Measurements from ENCODE around the gene ADCY1.

ADCY1 gene

DNA sequence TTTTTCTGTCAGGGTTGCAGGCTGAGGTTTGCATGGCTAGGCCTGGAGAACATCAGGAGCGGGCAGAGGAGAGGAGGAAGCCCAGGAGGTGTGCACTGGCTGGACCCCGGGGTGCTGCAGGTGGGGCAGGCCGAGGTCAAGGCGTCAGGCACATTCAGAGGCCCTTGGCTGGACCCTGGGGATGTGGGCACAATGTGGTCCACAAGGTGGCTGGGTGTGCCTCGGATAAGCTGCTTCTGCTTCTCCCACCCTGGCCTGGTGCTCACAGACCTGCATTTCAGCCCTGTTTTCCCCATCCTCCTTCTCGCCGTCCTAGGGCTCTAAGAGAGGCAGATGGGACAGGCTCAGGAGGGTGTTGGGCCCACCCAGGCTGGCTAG lies 108.2 kb downstream of the ADCY1 start:
- H3K4me1 ChIP-seq (ENCODE audit: control insufficient read depth, insufficient read depth, low read length) = no peaks in the 10 kb centered on the region
- H3K9me3 ChIP-seq (ENCODE audit: control insufficient read depth, insufficient read depth, low read length) = no peaks in the 10 kb centered on the region
- no peak overlapping the region for H3K27ac ChIP-seq (ENCODE audit: low read depth, low read length)
- H3K9ac ChIP-seq (ENCODE audit: low read depth, low read length) = no peak overlapping the region
- no peak overlapping the region for H3K4me3 ChIP-seq (ENCODE audit: low read depth, low read length)
- H3K27me3 ChIP-seq (ENCODE audit: control insufficient read depth, insufficient read depth, low read length) = no peaks in the 10 kb centered on the region
- peaks cover 40% of the 10 kb centered on the region for H3K36me3 ChIP-seq (ENCODE audit: control insufficient read depth, insufficient read depth, low read length)

DNA sequence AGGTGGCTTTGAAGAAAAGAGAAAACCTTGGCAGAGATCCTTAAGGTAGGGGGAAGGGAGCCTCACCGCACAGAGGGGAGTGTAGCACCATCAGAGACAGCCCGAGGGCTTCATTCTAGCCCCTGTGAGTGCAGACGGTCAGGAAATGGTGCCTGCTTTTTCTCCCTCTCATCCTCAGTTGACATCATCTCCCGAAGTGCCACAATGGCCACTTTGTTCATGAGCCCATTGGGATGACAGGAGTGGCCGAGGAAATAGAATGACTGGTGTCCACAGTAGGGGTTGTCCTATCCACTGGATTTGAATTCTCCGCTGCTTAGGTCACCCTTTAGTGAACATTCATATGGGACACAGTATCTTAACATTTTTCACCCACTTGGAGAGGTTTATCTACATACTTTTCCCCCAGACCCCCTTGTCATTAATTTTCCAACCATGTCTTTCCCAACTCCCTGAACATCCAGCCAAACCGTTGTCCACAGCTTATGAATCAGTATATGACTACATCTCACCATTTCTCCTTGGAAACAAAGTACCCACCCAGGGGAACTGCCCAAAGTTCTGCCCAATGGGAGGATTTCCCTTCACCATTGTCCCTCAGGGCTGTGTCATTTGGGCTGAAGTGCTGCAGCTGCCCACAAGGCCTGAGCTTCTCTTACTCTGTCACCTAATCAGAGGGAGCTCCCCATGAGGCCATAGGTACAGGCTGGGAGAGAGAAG lies 108.8 kb downstream of the ADCY1 start:
- H3K9ac ChIP-seq (ENCODE audit: low read depth, low read length) = no peak overlapping the region
- H3K4me3 ChIP-seq (ENCODE audit: low read depth, low read length) = no peak overlapping the region
- H3K4me1 ChIP-seq (ENCODE audit: control insufficient read depth, insufficient read depth, low read length) = no peaks in the 10 kb centered on the region
- no peaks in the 10 kb centered on the region for H3K27me3 ChIP-seq (ENCODE audit: control insufficient read depth, insufficient read depth, low read length)
- H3K36me3 ChIP-seq (ENCODE audit: control insufficient read depth, insufficient read depth, low read length) = peaks cover 41% of the 10 kb centered on the region
- H3K9me3 ChIP-seq (ENCODE audit: control insufficient read depth, insufficient read depth, low read length) = no peaks in the 10 kb centered on the region
- no peak overlapping the region for H3K27ac ChIP-seq (ENCODE audit: low read depth, low read length)

DNA sequence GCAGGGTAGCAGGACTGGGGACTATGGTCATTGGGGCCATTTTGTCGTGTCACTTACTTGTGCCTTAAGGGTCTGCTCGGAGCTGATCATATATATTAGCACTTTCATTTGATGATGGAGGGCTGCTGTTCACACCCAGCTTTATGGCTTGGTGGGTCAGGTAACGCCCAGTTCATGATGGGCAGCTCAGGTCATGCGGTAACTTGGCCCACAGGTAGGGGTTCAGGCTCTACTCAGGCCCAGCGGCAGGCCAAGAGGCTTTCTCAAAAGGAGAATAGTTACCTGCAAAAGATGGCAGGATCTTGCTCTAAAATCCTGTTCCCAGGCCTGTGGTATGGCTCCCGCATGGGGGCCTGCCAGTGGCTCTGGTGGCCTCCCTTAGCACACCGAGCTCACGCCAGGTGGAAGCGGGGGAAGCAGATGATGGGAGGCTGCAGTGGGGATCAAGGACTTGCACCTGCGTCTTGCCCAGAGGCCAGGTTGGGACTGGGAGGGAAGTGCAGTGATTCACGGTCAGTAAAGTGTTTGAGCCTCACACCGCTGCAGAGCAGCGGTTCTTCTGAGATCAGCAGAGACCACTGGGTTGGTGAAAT lies 109.5 kb downstream of the ADCY1 start:
- Histone ChIP-seq H3K27ac (ENCODE audit: low read depth, low read length) (no peak overlapping the region), H3K9ac (ENCODE audit: low read depth, low read length) (no peak overlapping the region), H3K4me1 (ENCODE audit: control insufficient read depth, insufficient read depth, low read length) (no peaks in the 10 kb centered on the region), H3K9me3 (ENCODE audit: control insufficient read depth, insufficient read depth, low read length) (no peaks in the 10 kb centered on the region), H3K27me3 (ENCODE audit: control insufficient read depth, insufficient read depth, low read length) (no peaks in the 10 kb centered on the region), H3K4me3 (ENCODE audit: low read depth, low read length) (no peak overlapping the region), H3K36me3 (ENCODE audit: control insufficient read depth, insufficient read depth, low read length) (peaks cover 43% of the 10 kb centered on the region)

DNA sequence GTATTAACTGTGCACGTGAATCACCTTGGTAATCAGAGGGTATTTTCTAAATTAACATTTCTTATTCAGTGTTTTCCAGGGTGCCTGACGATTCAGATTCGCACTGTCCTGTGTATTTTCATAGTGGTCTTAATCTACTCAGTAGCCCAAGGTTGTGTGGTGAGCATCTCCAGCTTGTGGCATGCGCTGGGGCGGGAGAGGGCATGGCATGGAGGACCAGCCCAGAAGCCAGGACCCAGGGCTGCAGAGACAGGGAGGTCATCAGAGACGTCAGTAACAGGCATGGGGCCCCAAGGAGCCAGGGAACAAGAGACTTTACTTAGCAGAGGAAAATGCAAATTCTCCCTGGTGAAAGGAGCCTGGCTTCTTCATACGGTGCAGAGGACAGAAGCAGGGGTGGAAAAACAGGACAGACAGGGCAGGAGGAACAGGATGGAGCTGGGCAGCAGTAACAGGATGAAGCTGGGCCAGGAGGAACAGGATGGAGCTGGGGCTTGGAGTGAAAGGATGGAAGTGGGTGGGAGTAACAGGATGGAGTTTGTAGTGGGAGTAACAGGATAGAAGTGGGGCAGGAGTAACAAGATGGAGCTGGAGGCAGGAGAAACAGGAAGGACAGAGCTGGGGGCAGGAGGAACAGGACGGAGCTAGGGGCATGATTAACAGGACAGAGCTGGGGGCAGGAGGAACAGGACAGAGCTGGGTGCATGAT lies 110.9 kb downstream of the ADCY1 start:
- H3K27ac ChIP-seq (ENCODE audit: low read depth, low read length) = no peak overlapping the region
- peaks cover 38% of the 10 kb centered on the region for H3K36me3 ChIP-seq (ENCODE audit: control insufficient read depth, insufficient read depth, low read length)
- no peaks in the 10 kb centered on the region for H3K4me1 ChIP-seq (ENCODE audit: control insufficient read depth, insufficient read depth, low read length)
- no peaks in the 10 kb centered on the region for H3K9me3 ChIP-seq (ENCODE audit: control insufficient read depth, insufficient read depth, low read length)
- H3K27me3 ChIP-seq (ENCODE audit: control insufficient read depth, insufficient read depth, low read length) = no peaks in the 10 kb centered on the region
- no peak overlapping the region for H3K9ac ChIP-seq (ENCODE audit: low read depth, low read length)
- no peak overlapping the region for H3K4me3 ChIP-seq (ENCODE audit: low read depth, low read length)

DNA sequence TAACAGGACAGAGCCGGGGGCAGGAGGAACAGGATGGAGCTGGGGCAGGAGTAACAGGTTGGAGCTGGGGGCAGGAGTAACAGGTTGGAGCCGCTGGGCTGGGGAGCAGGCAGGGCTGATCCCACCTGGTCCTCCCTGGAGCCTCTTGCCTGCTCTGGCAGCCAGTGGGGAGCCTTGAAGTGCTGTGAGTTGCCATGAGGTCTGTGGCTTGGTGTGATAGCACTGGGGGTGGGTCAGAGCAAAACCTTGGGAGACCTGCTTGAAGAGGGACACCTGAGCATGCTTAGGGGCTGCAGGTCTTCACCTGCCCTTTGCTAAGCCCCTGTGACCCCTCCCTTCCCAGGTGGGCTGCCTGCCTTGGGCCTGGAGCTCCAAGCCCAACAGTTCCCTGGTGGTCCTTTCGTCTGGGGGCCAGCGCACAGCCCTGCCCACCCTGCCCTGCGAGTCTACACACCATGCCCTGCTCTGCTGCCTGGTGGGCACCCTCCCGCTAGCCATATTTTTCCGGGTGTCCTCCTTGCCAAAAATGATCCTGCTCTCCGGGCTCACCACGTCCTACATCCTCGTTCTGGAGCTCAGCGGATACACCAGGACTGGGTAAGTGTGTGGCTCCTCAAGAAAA lies 111.6 kb downstream of the ADCY1 start:
- H3K27ac ChIP-seq (ENCODE audit: low read depth, low read length) = no peak overlapping the region
- no peaks in the 10 kb centered on the region for H3K27me3 ChIP-seq (ENCODE audit: control insufficient read depth, insufficient read depth, low read length)
- H3K4me1 ChIP-seq (ENCODE audit: control insufficient read depth, insufficient read depth, low read length) = no peaks in the 10 kb centered on the region
- no peaks in the 10 kb centered on the region for H3K9me3 ChIP-seq (ENCODE audit: control insufficient read depth, insufficient read depth, low read length)
- H3K4me3 ChIP-seq (ENCODE audit: low read depth, low read length) = no peak overlapping the region
- H3K36me3 ChIP-seq (ENCODE audit: control insufficient read depth, insufficient read depth, low read length) = peaks cover 37% of the 10 kb centered on the region
- H3K9ac ChIP-seq (ENCODE audit: low read depth, low read length) = no peak overlapping the region

DNA sequence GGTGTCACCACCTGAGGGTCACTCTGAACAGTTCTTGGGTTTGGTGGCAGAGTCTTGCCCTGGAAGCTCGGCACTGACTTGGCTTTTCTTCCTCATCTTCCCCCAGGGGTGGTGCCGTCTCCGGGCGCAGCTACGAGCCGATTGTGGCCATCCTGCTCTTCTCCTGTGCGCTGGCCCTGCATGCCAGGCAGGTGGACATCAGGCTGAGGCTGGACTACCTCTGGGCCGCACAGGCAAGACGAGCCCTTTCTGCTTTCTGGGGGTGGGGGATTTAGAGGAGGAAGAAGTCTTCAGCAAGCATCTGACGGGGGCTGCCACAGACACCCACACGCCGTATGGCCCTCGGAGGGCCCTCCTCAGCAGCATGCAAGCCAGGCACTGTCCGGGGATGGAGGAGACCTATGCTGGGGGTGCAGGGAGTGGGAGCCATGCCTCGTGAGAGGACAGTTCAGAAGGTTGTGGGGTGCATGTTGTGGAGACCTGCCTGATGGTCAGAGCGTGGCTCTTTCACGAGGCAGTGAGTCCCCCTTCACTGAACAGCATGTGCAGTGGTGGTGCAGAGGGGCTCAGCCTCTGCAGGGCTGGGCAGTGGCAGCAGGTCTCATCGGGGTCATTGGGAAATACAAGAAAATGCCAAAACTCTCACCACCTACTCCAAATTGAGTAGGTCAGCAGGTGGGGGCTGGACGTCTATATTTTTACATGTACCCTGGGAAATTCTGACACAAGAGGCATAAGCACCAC lies 112.4 kb downstream of the ADCY1 start:
- Histone ChIP-seq H3K27me3 (ENCODE audit: control insufficient read depth, insufficient read depth, low read length) (no peaks in the 10 kb centered on the region), H3K4me1 (ENCODE audit: control insufficient read depth, insufficient read depth, low read length) (no peaks in the 10 kb centered on the region), H3K36me3 (ENCODE audit: control insufficient read depth, insufficient read depth, low read length) (peaks cover 38% of the 10 kb centered on the region), H3K9me3 (ENCODE audit: control insufficient read depth, insufficient read depth, low read length) (no peaks in the 10 kb centered on the region), H3K9ac (ENCODE audit: low read depth, low read length) (no peak overlapping the region), H3K4me3 (ENCODE audit: low read depth, low read length) (no peak overlapping the region), H3K27ac (ENCODE audit: low read depth, low read length) (no peak overlapping the region)

DNA sequence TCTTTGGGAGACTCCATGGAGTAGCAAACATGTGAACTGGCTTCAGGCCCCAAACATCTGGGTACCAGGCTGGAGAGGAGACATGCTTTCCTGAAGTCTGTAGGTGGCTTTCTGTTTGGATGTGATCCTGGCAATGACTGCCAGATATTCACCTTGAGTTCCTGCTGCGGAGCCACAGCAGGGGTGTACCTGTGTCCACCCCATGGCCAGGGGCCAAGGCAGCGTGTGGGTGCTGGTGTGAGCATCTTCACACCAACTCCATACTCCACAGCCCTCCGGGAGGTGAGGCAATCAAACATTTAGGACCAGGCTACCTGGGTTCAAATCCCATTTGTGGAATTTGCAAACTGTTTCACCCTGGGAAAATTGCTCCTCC lies 113.0 kb downstream of the ADCY1 start:
- no peaks in the 10 kb centered on the region for H3K4me1 ChIP-seq (ENCODE audit: control insufficient read depth, insufficient read depth, low read length)
- H3K9me3 ChIP-seq (ENCODE audit: control insufficient read depth, insufficient read depth, low read length) = no peaks in the 10 kb centered on the region
- no peak overlapping the region for H3K27ac ChIP-seq (ENCODE audit: low read depth, low read length)
- H3K36me3 ChIP-seq (ENCODE audit: control insufficient read depth, insufficient read depth, low read length) = peaks cover 43% of the 10 kb centered on the region
- no peaks in the 10 kb centered on the region for H3K27me3 ChIP-seq (ENCODE audit: control insufficient read depth, insufficient read depth, low read length)
- H3K4me3 ChIP-seq (ENCODE audit: low read depth, low read length) = no peak overlapping the region
- no peak overlapping the region for H3K9ac ChIP-seq (ENCODE audit: low read depth, low read length)

DNA sequence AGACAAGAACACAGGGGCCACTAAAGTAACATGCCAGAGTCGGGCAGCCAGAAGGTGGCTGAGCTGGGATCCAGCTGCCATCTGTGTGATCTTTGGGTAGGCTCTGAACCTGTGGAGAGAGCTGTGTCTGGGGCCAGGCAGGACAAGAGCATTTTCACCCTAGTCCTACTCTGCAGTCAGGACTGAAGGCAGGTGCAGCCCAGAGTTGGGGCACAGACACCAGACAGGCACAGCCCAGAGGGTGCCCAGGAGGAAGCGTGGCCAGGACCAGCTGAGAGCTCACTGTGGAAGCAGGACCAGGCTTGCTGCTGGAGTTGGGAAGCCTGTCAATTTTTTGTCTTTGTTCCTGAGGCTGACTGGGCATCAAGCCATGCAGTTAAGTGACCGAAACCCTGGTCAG lies 113.6 kb downstream of the ADCY1 start:
- no peaks in the 10 kb centered on the region for H3K4me1 ChIP-seq (ENCODE audit: control insufficient read depth, insufficient read depth, low read length)
- H3K4me3 ChIP-seq (ENCODE audit: low read depth, low read length) = no peak overlapping the region
- no peak overlapping the region for H3K9ac ChIP-seq (ENCODE audit: low read depth, low read length)
- peaks cover 46% of the 10 kb centered on the region for H3K36me3 ChIP-seq (ENCODE audit: control insufficient read depth, insufficient read depth, low read length)
- no peak overlapping the region for H3K27ac ChIP-seq (ENCODE audit: low read depth, low read length)
- H3K27me3 ChIP-seq (ENCODE audit: control insufficient read depth, insufficient read depth, low read length) = no peaks in the 10 kb centered on the region
- H3K9me3 ChIP-seq (ENCODE audit: control insufficient read depth, insufficient read depth, low read length) = no peaks in the 10 kb centered on the region

DNA sequence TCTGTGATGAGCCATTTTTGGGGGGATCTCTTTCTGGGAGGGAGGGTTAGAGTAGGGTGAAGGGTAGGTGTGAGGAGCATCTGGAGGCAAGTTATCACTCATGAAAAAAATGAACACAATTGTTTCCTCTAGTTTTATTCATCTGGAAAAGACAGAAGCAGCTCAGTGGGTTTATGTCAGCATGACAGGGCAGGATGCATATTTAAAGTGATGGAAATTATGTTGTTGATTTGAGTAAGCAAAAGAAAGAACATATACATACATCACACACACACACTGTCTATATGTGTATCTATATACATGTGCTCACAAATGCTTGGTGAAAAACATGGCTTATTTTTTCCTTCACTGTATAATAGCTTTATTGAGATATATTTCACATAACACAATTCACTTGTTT lies 114.2 kb downstream of the ADCY1 start:
- H3K27me3 ChIP-seq (ENCODE audit: control insufficient read depth, insufficient read depth, low read length) = no peaks in the 10 kb centered on the region
- H3K27ac ChIP-seq (ENCODE audit: low read depth, low read length) = no peak overlapping the region
- no peak overlapping the region for H3K4me3 ChIP-seq (ENCODE audit: low read depth, low read length)
- no peak overlapping the region for H3K9ac ChIP-seq (ENCODE audit: low read depth, low read length)
- peaks cover 46% of the 10 kb centered on the region for H3K36me3 ChIP-seq (ENCODE audit: control insufficient read depth, insufficient read depth, low read length)
- H3K9me3 ChIP-seq (ENCODE audit: control insufficient read depth, insufficient read depth, low read length) = no peaks in the 10 kb centered on the region
- no peaks in the 10 kb centered on the region for H3K4me1 ChIP-seq (ENCODE audit: control insufficient read depth, insufficient read depth, low read length)

DNA sequence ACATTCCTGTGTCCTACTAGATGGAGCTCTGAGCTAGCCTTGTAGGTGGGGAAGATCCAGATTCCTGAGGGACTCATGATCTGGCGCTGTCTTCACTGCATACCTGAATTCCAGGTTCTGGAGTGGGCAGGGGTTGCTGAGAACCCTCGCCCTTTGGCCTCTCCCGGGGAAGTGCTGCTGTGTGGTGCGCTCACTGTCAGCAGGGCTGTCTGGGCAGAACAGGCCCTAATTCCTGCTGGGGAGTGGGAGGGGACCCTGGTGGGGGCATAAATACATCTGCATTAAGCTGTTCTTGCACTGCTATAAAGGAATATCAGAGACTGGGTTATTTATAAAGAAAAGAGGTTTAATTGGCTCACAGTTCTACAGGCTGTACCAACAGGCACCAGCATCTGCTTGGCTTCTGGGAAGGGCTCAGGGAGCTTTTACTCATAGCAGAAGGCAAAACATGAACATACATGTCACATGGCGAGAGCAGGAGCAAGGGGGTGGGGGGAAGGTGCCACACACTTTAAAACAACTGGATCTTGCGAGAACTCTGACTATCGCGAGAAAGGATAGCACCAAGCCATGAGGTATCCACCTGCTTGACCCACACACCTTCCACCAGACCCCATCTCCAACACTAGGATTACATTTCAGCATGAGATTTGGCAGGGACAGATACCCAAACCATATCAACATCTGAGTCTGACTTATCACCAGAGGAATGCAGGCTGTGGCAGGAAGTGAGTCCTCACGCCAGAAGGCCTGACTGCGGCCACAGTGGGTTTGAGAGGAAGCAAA lies 115.0 kb downstream of the ADCY1 start:
- Histone ChIP-seq H3K36me3 (ENCODE audit: control insufficient read depth, insufficient read depth, low read length) (peaks cover 46% of the 10 kb centered on the region), H3K4me1 (ENCODE audit: control insufficient read depth, insufficient read depth, low read length) (no peaks in the 10 kb centered on the region), H3K4me3 (ENCODE audit: low read depth, low read length) (no peak overlapping the region), H3K27ac (ENCODE audit: low read depth, low read length) (no peak overlapping the region), H3K27me3 (ENCODE audit: control insufficient read depth, insufficient read depth, low read length) (no peaks in the 10 kb centered on the region), H3K9ac (ENCODE audit: low read depth, low read length) (no peak overlapping the region), H3K9me3 (ENCODE audit: control insufficient read depth, insufficient read depth, low read length) (no peaks in the 10 kb centered on the region)

All from HUES48 (cell line).